G401.6 (cell line): ENCODE measurements around the gene RBL2.
"Not testable (repeated sequence)": the region's sequence is repeated elsewhere in the genome, so short reads cannot be mapped to it uniquely, and the experiment has no call there.

ENCODE experiments used
- FAIRE-seq: peaks from 2 replicates; lab custom pipeline; 2012; peaks lifted over from hg19 to GRCh38; lab: Jason Lieb, UNC

Gene RBL2

DNA sequence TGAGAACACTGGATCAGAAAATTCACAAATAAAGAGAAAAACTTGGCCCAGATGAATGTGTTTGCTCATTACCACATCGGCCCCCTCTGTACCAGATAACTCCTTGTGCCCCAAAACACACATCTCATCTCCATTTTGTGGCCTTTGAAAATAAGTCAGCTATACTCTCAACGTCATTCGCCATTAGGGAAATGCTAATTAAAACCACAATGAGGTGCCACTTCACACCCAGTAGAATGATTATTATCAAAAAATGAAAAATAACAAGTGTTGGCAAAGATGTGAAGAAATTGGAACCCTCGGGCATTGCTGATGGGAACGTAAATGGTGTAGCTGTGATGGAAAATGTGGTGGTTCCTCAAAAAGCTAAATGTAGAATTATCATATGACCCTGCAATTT is 103.4 kb downstream of the RBL2 start:
- FAIRE-seq: no peak

DNA sequence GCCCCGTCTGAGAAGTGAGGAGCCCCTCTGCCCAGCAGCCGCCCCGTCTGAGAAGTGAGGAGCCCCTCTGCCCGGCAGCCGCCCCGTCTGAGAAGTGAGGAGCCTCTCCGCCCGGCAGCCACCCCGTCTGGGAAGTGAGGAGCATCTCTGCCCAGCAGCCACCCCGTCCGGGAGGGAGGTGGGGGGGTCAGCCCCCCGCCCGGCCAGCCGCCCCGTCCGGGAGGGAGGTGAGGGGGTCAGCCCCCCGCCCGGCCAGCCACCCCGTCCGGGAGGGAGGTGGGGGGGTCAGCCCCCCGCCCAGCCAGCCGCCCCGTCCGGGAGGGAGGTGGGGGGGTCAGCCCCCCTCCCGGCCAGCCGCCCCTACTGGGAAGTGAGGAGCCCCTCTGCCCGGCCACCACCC is 105.1 kb downstream of the RBL2 start:
- not testable (repeated sequence) for FAIRE-seq

DNA sequence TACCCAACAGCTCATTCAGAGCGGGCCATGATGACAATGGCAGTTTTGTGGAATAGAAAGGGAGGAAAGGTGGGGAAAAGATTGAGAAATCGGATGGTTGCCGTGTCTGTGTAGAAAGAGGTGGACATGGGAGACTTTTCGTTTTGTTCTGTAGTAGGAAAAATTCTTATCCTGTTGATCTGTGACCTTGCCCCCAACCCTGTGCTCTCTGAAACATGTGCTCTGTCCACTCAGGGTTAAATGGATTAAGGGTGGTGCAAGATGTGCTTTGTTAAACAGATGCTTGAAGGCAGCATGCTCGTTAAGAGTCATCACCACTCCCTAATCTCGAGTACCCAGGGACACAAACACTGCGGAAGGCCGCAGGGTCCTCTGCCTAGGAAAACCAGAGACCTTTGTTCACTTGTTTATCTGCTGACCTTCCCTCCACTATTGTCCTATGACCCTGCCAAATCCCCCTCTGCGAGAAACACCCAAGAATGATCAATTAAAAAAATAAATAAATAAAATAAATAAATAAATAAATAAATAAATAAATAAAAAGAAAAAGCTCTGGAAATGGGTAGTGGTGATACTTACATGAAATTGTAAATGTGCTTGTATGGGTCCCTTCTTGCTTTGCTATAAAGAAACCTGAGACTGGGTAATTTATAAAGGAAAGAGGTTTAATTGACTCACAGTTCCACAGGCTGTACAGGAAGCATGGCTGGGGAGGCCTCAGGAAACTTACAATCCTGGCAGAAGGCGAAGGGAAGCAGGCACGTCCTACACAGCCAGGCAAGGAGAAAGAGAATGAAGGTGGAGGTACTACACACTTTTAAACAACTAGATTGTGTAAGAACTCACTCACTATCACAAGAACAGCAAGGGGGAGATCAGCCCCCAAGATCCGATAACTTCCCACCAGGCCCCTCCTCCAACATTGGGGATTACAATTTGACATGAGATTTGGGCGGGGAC is 105.8 kb downstream of the RBL2 start:
- not testable (repeated sequence) for FAIRE-seq
